NCI-H2196 (cell line): ENCODE data around the gene RO60.
"Not testable (repeated sequence)": the region's sequence is repeated elsewhere in the genome, so short reads cannot be mapped to it uniquely, and the experiment has no call there.

Experiments
- DNase-seq: peaks from one replicate; lab custom pipeline; 2025; ENCODE audit not compliant: unreplicated experiment; lab: John Stamatoyannopoulos, UW

Gene RO60

DNA sequence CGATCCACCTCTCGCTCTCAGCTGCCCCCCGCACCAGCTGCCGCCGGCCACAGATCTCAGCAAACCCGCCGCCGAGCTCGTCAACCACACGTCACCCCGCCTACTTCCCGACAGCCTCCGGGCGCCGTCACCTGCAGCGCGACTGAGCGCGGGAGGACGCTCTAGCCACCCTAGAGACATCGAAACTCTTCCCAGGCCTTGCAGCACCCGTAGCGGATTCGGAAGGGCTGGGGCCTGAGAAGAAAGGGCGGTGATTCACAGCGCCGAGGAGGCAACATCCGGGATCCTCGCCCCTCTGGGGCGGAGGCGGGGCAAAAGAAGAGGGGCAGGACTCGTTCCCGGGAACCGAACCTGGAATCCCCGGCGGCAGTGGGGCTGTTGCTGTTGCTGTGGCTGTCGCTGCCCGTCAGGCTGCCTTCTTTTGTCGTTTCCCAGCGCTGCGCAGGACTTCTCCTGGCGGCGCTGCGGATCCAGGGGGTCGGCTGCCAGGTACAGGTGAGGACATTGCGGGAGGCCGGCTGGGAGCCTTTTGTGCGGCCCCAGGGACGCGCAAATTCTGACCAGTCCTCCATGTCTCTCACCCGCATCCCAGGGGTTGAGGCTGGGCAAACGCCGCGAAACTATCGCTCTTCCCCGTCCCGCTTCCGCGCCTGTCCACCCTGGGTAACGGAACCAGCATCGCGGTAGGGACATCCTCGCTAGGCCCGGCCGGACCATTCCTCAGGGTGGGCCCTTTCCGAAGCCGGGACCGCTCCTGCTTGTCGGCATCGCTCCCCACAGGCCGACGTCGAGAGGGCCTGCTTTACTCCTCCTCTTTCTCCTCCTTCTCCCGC lies at the start of gene RO60, which contains the start of gene UCHL5:
Gene RO60, plus strand, starts transcription at position 331 of the 833 bp plus-strand sequence. CDS start 9,443 bp downstream, outside the sequence.
Gene UCHL5, minus strand, starts transcription at position 79 of the 833 bp plus-strand sequence. CDS start 100 bp downstream, outside the sequence.
- peak; percentile 98 for DNase-seq

GRCh38 chr1:193011406-193011805 lies 48.0 kb upstream of the RO60 start:
- no peak for DNase-seq

DNA sequence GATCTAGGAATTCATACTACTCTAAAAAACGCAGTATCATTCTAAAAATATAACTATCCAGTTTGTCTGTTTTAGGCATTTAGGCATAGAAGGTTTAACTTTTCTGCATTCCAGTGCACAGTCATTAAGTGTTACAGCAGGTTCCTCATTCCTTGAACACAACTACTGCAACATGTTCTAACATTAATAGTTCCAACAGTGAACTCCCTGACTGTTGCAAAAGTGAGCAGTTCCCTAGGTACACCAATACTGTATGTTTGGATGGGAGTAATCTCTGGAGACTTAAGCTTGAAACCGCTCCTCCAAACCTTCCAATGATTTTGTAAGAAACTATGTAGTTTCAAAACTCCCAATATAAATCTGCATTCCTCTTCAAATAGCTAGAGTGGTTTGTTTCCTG lies 46.4 kb upstream of the RO60 start:
- no peak for DNase-seq

- DNase-seq = no peak
Observed at GRCh38 chr1:193013707-193014106, 45.7 kb upstream of the RO60 start.

- no peak for DNase-seq
Observed at GRCh38 chr1:193014400-193014799, 45.0 kb upstream of the RO60 start.

DNA sequence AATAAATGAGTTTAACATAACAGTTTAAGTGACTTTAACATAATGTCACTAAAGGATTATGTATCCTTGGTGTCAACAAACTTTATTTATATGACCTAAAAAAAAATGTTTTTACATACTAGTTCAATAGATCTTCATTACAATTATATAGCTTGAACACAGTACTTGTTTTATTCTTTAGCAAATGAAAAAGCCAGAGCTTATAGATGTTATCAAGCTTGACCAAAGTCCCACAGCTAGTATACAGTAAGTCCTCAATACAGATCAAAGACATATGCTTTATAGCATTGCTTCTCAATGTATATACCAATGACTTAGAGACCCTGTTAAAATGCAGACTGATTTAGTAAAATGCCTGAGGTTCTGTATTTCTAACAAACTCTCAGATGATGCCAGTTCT lies 42.6 kb upstream of the RO60 start:
- no peak for DNase-seq

DNA sequence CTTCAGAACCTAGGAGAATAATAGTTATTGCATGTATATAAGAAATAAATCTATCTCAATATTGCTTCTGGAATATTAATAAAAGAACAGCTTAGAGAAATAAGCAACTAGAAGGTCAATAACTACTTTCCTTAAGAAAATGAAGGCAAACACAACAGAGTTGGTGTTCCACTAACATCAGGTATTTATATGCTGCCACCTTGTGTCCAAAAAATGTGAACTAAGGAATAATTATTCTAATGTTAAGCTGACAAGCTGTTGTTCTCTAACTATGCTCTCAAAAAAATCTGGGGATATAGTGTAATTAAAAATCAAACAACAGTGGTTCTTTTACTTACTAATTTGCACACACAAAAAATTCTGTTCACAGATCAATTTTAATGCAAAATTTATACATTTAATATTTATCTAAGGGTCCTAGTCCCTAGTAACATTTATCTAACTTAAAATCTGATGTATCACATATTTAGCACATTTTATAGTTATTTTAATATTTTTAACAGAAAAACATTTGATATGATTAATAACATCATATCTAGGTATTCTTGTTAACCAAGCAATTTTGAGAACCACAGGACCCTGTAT lies 39.9 kb upstream of the RO60 start:
- peak; percentile 58 for DNase-seq

GRCh38 chr1:193025218-193025617 lies 34.2 kb upstream of the RO60 start:
- DNase-seq = no peak

DNA sequence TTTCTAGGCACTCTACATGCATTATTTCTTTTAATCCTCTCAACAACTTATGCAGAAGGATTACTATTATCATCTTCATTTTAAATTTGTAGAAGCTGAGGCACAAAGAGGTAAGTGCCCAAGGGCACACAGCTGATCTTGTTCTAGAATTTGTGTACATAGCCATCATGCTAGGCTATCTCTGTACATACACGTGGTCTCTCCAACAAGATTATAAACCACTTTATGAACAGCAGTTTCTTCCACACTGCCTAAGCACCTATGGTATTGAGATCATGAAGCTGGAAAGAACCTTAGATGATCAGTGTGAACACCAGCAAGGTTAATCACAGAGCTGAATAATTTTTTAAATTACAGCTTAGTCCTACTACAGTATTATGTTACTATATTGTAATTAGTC lies 29.1 kb upstream of the RO60 start:
- DNase-seq = no peak

- DNase-seq = no peak
Observed at GRCh38 chr1:193031431-193031830, 28.0 kb upstream of the RO60 start.

DNA sequence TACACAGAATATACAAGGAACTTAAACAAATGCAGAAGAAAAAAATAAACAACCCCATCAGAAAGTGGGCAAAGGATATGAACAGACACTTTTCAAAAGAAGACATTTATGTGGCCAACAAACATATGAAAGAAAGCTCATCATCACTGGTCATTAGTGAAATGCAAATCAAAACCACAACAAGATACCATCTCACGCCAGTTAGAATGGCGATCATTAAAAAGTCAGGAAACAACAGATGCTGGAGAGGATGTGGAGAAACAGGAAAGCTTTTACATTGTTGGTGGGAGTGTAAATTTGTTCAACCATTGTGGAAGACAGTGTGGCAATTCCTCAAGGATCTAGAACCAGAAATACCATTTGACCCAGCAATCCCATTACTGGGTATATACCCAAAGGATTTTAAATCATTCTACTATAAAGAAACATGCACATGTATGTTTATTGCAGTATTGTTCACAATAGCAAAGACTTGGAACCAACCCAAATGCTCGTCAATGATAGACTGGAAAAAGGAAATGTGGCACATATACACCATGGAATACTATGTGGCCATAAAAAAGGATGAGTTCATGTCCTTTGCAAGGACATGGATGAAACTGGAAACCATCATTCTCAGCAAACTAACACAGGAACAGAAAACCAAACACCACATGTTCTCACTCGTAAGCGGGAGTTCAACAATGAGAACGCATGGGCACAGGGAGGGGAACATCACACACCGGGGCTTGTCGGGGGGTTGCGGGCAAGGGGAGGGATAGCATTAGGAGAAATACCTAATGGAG lies 26.6 kb upstream of the RO60 start:
- DNase-seq = not testable (repeated sequence)

DNA sequence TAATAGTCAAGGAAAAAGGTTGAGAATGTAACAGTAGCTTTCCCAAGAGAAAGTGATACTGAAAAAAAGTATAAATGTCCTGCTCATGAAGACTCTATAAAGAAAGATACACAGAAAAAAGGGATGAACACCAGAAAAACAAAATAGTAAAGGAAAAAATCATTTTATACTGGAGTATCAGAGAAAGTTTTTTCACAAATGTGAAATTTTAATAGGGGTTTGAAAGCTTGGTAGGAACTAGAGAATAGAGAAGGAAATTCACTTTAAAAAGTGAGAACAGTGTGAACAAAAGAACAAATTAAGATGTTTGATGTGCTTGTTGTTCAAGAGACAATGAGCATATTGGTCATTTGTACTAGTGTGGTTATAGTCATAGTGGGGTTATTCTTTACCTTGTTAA lies 25.8 kb upstream of the RO60 start:
- no peak for DNase-seq

DNA sequence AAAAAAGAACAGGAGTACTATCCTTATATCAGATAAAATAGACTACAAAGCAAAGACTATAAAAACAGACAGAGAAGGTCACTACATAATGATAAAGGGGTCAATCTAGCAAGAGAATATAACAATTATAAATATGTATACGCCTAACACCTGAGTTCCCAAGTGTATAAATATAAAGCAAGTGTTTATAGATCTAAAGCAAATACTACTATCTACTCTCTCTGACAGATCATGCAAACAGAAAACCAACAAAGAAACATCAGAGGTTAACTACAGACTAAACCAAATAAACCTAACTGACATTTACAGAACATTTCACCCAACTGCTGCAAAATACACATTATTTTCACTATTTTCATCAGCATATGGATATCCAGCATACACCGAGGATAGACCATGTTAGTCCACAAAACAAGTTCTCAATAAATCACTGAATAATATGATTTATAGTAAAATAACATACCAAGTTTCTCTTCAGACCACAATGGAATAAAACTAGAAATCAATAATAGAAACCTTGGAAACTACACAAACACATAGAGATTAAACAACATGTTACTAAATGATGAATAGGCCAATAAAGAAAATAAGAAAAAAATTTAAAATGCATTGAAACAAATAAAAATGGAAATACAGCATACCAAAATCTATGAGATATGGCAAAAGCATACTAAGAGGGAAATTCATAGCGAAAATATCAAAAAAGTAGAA lies 22.9 kb upstream of the RO60 start:
- no peak for DNase-seq

- DNase-seq = no peak
Observed at GRCh38 chr1:193040011-193040410, 19.4 kb upstream of the RO60 start.

- DNase-seq = no peak
Observed at GRCh38 chr1:193042766-193043691, 16.4 kb upstream of the RO60 start.

GRCh38 chr1:193048913-193049312 lies 10.5 kb upstream of the RO60 start:
- not testable (repeated sequence) for DNase-seq

- no peak for DNase-seq
Observed at GRCh38 chr1:193054169-193054675, 5.2 kb upstream of the RO60 start.

- peak; percentile 6 for DNase-seq
Observed at GRCh38 chr1:193058529-193059281, 707 bp upstream of the RO60 start.

DNA sequence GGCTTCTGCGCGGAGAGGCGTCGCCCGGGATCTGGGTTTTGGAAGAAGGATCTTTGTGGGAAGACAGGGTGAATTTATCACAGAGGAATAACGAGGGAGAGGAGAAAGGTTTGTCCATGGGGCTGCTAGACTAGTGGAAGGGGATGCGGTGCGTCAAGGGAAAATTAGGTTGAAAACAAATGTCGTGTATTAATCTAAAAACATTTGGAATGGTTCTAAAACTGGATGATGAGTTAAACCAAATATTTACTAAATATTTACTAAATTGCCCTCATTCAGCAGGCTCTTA lies 647 bp downstream of the RO60 start:
- no peak for DNase-seq
